GM12878 (cell line): ENCODE measurements around the gene ARL5A. TPM values are rescaled to one million over a fixed set of nuclear protein-coding genes. Genes with fewer than 3 reads are reported as not detected.
A peak's percentile ranks its signal among the peaks of the same experiment; 100 is the strongest.
"Not testable (repeated sequence)": the region's sequence is repeated elsewhere in the genome, so short reads cannot be mapped to it uniquely, and the experiment has no call there.

Experiments used
- ATAC-seq: fragments of 200-7000 bp; cut with Tn5 transposase; 3 replicates; pipeline ENCODE4 v1.9.1; 2020; ENCODE audit warnings: mild to moderate bottlenecking, moderate library complexity
- BruUV-seq: library from RNA; stranded (reverse); fragments of 400-500 nt; replicated peaks from 2 replicates; lab custom pipeline; 2021; lab: Mats Ljungman, UMichigan
- CTCF ChIA-PET: fragments of 300-600 bp; sonication (Branson Sonifier 250); formaldehyde crosslinking; extraction: SDS; loops from one replicate; lab custom pipeline; 2021; ENCODE audit warnings: inconsistent platforms; lab: Yijun Ruan, JAX
- POLR2A ChIA-PET: fragments of 350-600 bp; formaldehyde crosslinking; extraction: SDS; loops from one replicate; lab custom pipeline; 2021; ENCODE audit warnings: inconsistent platforms; lab: Charles Lee
- RAD21 ChIA-PET: fragments of 300-600 bp; sonication (Branson Sonifier 250); formaldehyde crosslinking; loops from one replicate; lab custom pipeline; 2023; ENCODE audit warnings: antibody characterized with exemption; ENCODE audit not compliant: unreplicated experiment; lab: Charles Lee
- SMC1A ChIA-PET: fragments of 300-600 bp; sonication (Branson Sonifier 250); formaldehyde crosslinking; loops from one replicate; lab custom pipeline; 2023; ENCODE audit not compliant: unreplicated experiment, uncharacterized antibody; lab: Charles Lee
- DNase-seq: peaks from one replicate; pipeline ENCODE4 v3.0.0-alpha.2; 2011; ENCODE audit warnings: low read depth, low spot score
- FAIRE-seq: peaks from 3 replicates; lab custom pipeline; 2011; peaks lifted over from hg19 to GRCh38; lab: Jason Lieb, UNC
- H2AFZ ChIP-seq: 2 replicates; pipeline ENCODE4 v1.6.0; 2011; ENCODE audit warnings: low read depth, low read length, control low read depth; ENCODE audit not compliant: control insufficient read depth
- H3K27ac ChIP-seq: 2 replicates; pipeline ENCODE4 v1.5.1; 2011; ENCODE audit warnings: control low read depth; ENCODE audit not compliant: control insufficient read depth, insufficient read depth
- H3K27me3 ChIP-seq, 2 experiments: replicated peaks in 1 of 2; 2 replicates each; pipeline versions ENCODE4 v1.6.0 to v1.6.1; 2011; ENCODE audit warnings: low read length in 1 of 2; ENCODE audit not compliant: control insufficient read depth in 2 of 2, insufficient read depth in 2 of 2
- H3K36me3 ChIP-seq, 2 experiments: 2 replicates each; pipeline ENCODE4 v1.5.1; 2011; ENCODE audit warnings: low read length in 1 of 2; ENCODE audit not compliant: control insufficient read depth in 2 of 2, insufficient read depth in 2 of 2
- H3K4me1 ChIP-seq: 2 replicates; pipeline ENCODE4 v1.6.1; 2011; ENCODE audit warnings: mild to moderate bottlenecking, low read length, moderate library complexity, mixed read lengths; ENCODE audit not compliant: control insufficient read depth, insufficient read depth
- H3K4me2 ChIP-seq: 2 replicates; pipeline ENCODE4 v1.6.0; 2011; ENCODE audit warnings: control low read depth; ENCODE audit not compliant: control insufficient read depth, insufficient read depth
- H3K4me3 ChIP-seq: fragments of 200-600 bp; sonication (generic); 2 replicates; pipeline ENCODE4 v1.5.1; 2016
- H3K79me2 ChIP-seq: 2 replicates; pipeline ENCODE4 v1.6.0; 2011; ENCODE audit warnings: low read length; ENCODE audit not compliant: control insufficient read depth, insufficient read depth
- H3K9ac ChIP-seq: 2 replicates; pipeline ENCODE4 v1.8.0; 2011; ENCODE audit warnings: low read length, control low read depth, mixed read lengths; ENCODE audit not compliant: control insufficient read depth, insufficient read depth
- H3K9me3 ChIP-seq: replicated peaks from 3 replicates; pipeline ENCODE4 v1.5.1; 2011; ENCODE audit warnings: mild to moderate bottlenecking, low read length; ENCODE audit not compliant: control insufficient read depth, insufficient read depth
- H4K20me1 ChIP-seq: 2 replicates; pipeline ENCODE4 v1.6.0; 2011; ENCODE audit not compliant: control insufficient read depth, insufficient read depth
- BCL3 ChIP-seq: IDR thresholded peaks from 2 replicates; pipeline ENCODE4 v1.6.1; 2011; ENCODE audit warnings: borderline replicate concordance, low read depth, mild to moderate bottlenecking, moderate library complexity, low read length; ENCODE audit not compliant: insufficient read depth, poor library complexity, severe bottlenecking
- KAT2A ChIP-seq: conservative IDR thresholded peaks from 2 replicates; pipeline ENCODE4 v1.6.1; 2011; ENCODE audit warnings: low read depth, low read length; ENCODE audit not compliant: control insufficient read depth
- MYB ChIP-seq: fragments of 150-350 bp; IDR thresholded peaks from 2 replicates; pipeline ENCODE4 v1.6.1; 2014; ENCODE audit warnings: mild to moderate bottlenecking, low read depth, low read length, borderline replicate concordance
- MYC ChIP-seq: IDR thresholded peaks from 2 replicates; pipeline ENCODE4 v1.6.1; 2011; ENCODE audit warnings: mild to moderate bottlenecking, low read length, moderate library complexity, inconsistent platforms; ENCODE audit not compliant: insufficient read depth, insufficient replicate concordance, insufficient read length, severe bottlenecking
- NR2C1 ChIP-seq: fragments of 450-650 bp; IDR thresholded peaks from 2 replicates; pipeline ENCODE4 v1.6.1; 2017; ENCODE audit warnings: antibody characterized with exemption, mild to moderate bottlenecking, moderate library complexity
- POLR2A ChIP-seq: IDR thresholded peaks from 2 replicates; pipeline ENCODE4 v1.6.1; 2011; ENCODE audit warnings: low read depth, mild to moderate bottlenecking, low read length
- ZNF217 ChIP-seq: fragments of 450-650 bp; IDR thresholded peaks from 2 replicates; pipeline ENCODE4 v1.6.1; 2017; ENCODE audit warnings: antibody characterized with exemption, mild to moderate bottlenecking
- WGBS: methylation state at CpG from one replicate; pipeline ENCODE4 v1.1.6; 2016; ENCODE audit warnings: low lambda C conversion rate; ENCODE audit not compliant: insufficient replicate concordance, insufficient coverage; ENCODE audit errors: missing lambda C conversion rate; 5-methylcytosine and 5-hydroxymethylcytosine counted together
- in situ Hi-C: fragments of 300-500 bp; cut with MboI; formaldehyde crosslinking; loops from 9 replicates; pipeline ENCODE4 v1.14.3; 2018; ENCODE audit warnings: mixed read lengths
- intact Hi-C: fragments of 100-400 bp; cut with micrococcal nuclease; formaldehyde crosslinking; loops from one replicate; pipeline ENCODE4 v1.14.2; 2022; ENCODE audit not compliant: unreplicated experiment
- polyA plus RNA-seq, 11 experiments: library from polyadenylated mRNA; depleted of rRNA in 4 of 11; unstranded in 6 of 11; stranded (reverse) in 5 of 11; fragments of >200 nt; fragmentation: Nextera tagmentation in 4 of 11; fragmentation: Illumina TruSeq in 1 of 11; extraction: Ambion mirVana in 4 of 11; extraction: Trizol in 1 of 11; gene quantifications; 1 replicate in 1 of 11; 2 replicates in 10 of 11; pipeline versions ENCODE4 v1.2.1 to v1.2.3, GENCODE V29; 2011 to 2016; ENCODE audit warnings: inconsistent platforms in 2 of 11, missing spikeins in 2 of 11, low read depth in 1 of 11
- total RNA-seq, 4 experiments: library from RNA; depleted of rRNA in 3 of 4; stranded (reverse); fragments of >200 nt in 3 of 4; fragmentation: Illumina TruSeq in 1 of 4; extraction: Trizol in 1 of 4; gene quantifications; 2 replicates each; pipeline versions ENCODE4 v1.2.1 to v1.2.3, GENCODE V29; 2013 to 2021
- TF ChIP-seq, protein P1 (sequence below): fragments of 450-650 bp; formaldehyde crosslinking; IDR thresholded peaks from 2 replicates; pipeline ENCODE4 v1.4.0; 2022; ENCODE audit warnings: mild to moderate bottlenecking, moderate library complexity
- TF ChIP-seq, protein P2 (sequence below): fragments of 450-650 bp; formaldehyde crosslinking; IDR thresholded peaks from 2 replicates; pipeline ENCODE4 v1.4.0; 2020; ENCODE audit warnings: mild to moderate bottlenecking, moderate library complexity
- TF ChIP-seq, protein P3 (sequence below): fragments of 450-650 bp; IDR thresholded peaks from 2 replicates; pipeline ENCODE4 v1.6.1; 2016; ENCODE audit warnings: mild to moderate bottlenecking

The ARL5A gene
- total and polyA plus RNA-seq, 10 of the 15 experiments (the other 5 are each of a cell fraction or from before 2014, with no cell fraction given): 9.4 to 52.9 (median 32.0) TPM

GRCh38 chr2:151828143-151828889, at the start of gene ARL5A (continued):
- TF ChIP-seq, protein P1, sequence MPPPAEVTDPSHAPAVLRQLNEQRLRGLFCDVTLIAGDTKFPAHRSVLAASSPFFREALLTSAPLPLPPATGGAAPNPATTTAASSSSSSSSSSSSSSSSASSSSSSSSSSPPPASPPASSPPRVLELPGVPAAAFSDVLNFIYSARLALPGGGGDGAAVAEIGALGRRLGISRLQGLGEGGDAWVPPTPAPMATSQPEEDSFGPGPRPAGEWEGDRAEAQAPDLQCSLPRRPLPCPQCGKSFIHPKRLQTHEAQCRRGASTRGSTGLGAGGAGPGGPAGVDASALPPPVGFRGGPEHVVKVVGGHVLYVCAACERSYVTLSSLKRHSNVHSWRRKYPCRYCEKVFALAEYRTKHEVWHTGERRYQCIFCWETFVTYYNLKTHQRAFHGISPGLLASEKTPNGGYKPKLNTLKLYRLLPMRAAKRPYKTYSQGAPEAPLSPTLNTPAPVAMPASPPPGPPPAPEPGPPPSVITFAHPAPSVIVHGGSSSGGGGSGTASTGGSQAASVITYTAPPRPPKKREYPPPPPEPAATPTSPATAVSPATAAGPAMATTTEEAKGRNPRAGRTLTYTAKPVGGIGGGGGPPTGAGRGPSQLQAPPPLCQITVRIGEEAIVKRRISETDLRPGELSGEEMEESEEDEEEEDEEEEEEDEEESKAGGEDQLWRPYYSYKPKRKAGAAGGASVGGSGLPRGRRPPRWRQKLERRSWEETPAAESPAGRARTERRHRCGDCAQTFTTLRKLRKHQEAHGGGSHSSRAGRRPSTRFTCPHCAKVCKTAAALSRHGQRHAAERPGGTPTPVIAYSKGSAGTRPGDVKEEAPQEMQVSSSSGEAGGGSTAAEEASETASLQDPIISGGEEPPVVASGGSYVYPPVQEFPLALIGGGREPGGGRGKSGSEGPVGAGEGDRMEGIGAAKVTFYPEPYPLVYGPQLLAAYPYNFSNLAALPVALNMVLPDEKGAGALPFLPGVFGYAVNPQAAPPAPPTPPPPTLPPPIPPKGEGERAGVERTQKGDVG (CRISPR knock-in tag): no peak
- TF ChIP-seq BCL3 (peak; percentile 40), MYB (no peak), NR2C1 (peak; percentile 30; the same call in 1 of the 2 replicates), ZNF217 (peak; percentile 58; the same call in 1 of the 2 replicates), MYC (peak; percentile 67), POLR2A (peak; percentile 94), KAT2A (no peak)
- TF ChIP-seq, protein P2, sequence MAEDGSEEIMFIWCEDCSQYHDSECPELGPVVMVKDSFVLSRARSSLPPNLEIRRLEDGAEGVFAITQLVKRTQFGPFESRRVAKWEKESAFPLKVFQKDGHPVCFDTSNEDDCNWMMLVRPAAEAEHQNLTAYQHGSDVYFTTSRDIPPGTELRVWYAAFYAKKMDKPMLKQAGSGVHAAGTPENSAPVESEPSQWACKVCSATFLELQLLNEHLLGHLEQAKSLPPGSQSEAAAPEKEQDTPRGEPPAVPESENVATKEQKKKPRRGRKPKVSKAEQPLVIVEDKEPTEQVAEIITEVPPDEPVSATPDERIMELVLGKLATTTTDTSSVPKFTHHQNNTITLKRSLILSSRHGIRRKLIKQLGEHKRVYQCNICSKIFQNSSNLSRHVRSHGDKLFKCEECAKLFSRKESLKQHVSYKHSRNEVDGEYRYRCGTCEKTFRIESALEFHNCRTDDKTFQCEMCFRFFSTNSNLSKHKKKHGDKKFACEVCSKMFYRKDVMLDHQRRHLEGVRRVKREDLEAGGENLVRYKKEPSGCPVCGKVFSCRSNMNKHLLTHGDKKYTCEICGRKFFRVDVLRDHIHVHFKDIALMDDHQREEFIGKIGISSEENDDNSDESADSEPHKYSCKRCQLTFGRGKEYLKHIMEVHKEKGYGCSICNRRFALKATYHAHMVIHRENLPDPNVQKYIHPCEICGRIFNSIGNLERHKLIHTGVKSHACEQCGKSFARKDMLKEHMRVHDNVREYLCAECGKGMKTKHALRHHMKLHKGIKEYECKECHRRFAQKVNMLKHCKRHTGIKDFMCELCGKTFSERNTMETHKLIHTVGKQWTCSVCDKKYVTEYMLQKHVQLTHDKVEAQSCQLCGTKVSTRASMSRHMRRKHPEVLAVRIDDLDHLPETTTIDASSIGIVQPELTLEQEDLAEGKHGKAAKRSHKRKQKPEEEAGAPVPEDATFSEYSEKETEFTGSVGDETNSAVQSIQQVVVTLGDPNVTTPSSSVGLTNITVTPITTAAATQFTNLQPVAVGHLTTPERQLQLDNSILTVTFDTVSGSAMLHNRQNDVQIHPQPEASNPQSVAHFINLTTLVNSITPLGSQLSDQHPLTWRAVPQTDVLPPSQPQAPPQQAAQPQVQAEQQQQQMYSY (CRISPR knock-in tag): 0 out of 2 replicates have a peak, but pooled peaks have one; percentile 51
- TF ChIP-seq, protein P3, sequence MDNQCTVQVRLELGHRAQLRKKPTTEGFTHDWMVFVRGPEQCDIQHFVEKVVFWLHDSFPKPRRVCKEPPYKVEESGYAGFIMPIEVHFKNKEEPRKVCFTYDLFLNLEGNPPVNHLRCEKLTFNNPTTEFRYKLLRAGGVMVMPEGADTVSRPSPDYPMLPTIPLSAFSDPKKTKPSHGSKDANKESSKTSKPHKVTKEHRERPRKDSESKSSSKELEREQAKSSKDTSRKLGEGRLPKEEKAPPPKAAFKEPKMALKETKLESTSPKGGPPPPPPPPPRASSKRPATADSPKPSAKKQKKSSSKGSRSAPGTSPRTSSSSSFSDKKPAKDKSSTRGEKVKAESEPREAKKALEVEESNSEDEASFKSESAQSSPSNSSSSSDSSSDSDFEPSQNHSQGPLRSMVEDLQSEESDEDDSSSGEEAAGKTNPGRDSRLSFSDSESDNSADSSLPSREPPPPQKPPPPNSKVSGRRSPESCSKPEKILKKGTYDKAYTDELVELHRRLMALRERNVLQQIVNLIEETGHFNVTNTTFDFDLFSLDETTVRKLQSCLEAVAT: peak; percentile 67; the same call in 1 of the 2 replicates

DNA sequence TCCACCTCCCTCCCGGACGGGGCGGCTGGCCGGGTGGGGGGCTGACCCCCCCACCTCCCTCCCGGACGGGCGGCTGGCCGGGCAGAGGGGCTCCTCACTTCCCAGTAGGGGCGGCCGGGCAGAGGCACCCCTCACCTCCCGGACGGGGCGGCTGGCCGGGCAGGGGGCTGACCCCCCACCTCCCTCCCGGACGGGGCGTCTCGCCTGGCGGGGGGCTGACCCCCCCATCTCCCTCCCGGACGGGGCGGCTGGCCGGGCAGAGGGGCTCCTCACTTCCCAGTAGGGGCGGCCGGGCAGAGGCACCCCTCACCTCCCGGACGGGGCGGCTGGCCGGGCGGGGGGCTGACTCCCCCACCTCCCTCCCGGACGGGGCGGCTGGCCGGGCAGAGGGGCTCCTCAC, 47.4 kb upstream of the ARL5A start:
- in situ Hi-C loops: not testable (repeated sequence)

More for the DNA sequence above, 47.4 kb upstream of the ARL5A start:
- RAD21 ChIA-PET, H3K27ac ChIP-seq, H3K4me1 ChIP-seq, H3K36me3 ChIP-seq, H3K9ac ChIP-seq, POLR2A ChIA-PET, BruUV-seq, H3K9me3 ChIP-seq, CTCF ChIA-PET, FAIRE-seq, H3K4me2 ChIP-seq, H2AFZ ChIP-seq, intact Hi-C loops, SMC1A ChIA-PET, H3K27me3 ChIP-seq, ATAC-seq, H4K20me1 ChIP-seq, DNase-seq, H3K4me3 ChIP-seq, H3K79me2 ChIP-seq: not testable (repeated sequence)
- WGBS: no CpG with 5 or more reads among the region's 34 CpGs
